ENCODE measurements around the gene TRPM3.

TRPM3 gene

GRCh38 chr9:70539526-70539925 is 581.9 kb downstream of the TRPM3 start:
- DNase-seq = no peak
- TF ChIP-seq CTCF (IDR thresholded peaks at IDR 0.05) = no peak
- H3K27me3 Mint-ChIP-seq (ENCODE audit: low read depth, poor library complexity) = peaks cover 9% of the 10 kb centered on the region
- H3K4me1 Mint-ChIP-seq = peaks cover 26% of the 10 kb centered on the region
- H3K9me3 Mint-ChIP-seq = no peaks in the 10 kb centered on the region
- no peak overlapping the region for H3K4me3 Mint-ChIP-seq
- H3K36me3 Mint-ChIP-seq (ENCODE audit: low read depth) = no peaks in the 10 kb centered on the region
- no peak overlapping the region for H3K27ac Mint-ChIP-seq

DNA sequence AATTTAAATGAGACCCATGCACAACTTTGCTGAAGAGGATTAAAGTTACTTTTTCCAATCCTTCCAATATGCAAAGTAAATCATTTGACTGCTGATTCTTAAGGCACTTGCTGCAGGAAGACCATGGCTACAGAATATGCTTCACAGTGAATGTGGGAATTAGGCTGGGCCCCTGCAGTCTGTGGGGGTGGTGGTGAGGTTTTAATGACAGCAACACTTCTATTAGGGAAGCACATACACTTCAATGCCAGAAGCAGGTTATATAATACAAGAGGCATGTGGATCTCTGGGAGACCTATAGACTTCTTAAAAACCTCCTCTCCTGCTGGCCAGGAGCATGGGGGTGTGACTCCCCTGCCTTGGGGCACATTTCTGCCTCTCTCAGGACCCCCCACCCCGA is 582.4 kb downstream of the TRPM3 start:
- Mint-ChIP-seq H3K27me3 (ENCODE audit: low read depth, poor library complexity) (peaks cover 9% of the 10 kb centered on the region), H3K4me3 (no peak overlapping the region), H3K9me3 (no peaks in the 10 kb centered on the region), H3K27ac (no peak overlapping the region), H3K4me1 (peaks cover 29% of the 10 kb centered on the region), H3K36me3 (ENCODE audit: low read depth) (no peaks in the 10 kb centered on the region)
- DNase-seq = no peak
- no peak for TF ChIP-seq CTCF (IDR thresholded peaks at IDR 0.05)

GRCh38 chr9:70537084-70537483 is 584.3 kb downstream of the TRPM3 start:
- Mint-ChIP-seq H3K4me3 (no peak overlapping the region), H3K4me1 (peaks cover 45% of the 10 kb centered on the region), H3K27ac (no peak overlapping the region), H3K9me3 (no peaks in the 10 kb centered on the region), H3K27me3 (ENCODE audit: low read depth, poor library complexity) (peaks cover 9% of the 10 kb centered on the region), H3K36me3 (ENCODE audit: low read depth) (no peaks in the 10 kb centered on the region)
- DNase-seq = no peak
- TF ChIP-seq CTCF (IDR thresholded peaks at IDR 0.05) = no peak

GRCh38 chr9:70535546-70536323 is 585.7 kb downstream of the TRPM3 start:
- no peaks in the 10 kb centered on the region for H3K36me3 Mint-ChIP-seq (ENCODE audit: low read depth)
- no peak for DNase-seq
- H3K27ac Mint-ChIP-seq = peak overlapping the region; percentile 34
- no peak overlapping the region for H3K4me3 Mint-ChIP-seq
- H3K27me3 Mint-ChIP-seq (ENCODE audit: low read depth, poor library complexity) = peaks cover 9% of the 10 kb centered on the region
- peaks cover 45% of the 10 kb centered on the region for H3K4me1 Mint-ChIP-seq
- H3K9me3 Mint-ChIP-seq = no peaks in the 10 kb centered on the region
- no peak for TF ChIP-seq CTCF (IDR thresholded peaks at IDR 0.05)

DNA sequence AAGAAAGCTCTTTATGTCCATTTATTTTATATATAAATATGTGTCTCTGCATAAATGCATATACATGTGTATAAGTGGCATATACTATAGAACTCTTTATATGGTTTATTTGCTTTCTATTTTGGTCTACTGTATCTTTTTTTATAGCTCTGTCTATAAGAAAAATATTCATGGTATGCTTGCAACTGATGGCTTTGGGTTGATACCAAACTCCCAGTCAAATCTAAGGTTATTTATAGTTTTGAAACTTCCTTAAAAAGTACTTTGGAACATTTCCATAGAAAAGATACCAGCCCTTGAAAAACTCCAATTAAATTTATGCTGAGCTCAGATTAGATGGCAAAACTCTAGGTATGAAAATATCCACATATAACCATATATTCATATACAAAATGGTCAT is 587.0 kb downstream of the TRPM3 start:
- H3K9me3 Mint-ChIP-seq = no peaks in the 10 kb centered on the region
- H3K36me3 Mint-ChIP-seq (ENCODE audit: low read depth) = no peaks in the 10 kb centered on the region
- peaks cover 8% of the 10 kb centered on the region for H3K27me3 Mint-ChIP-seq (ENCODE audit: low read depth, poor library complexity)
- peaks cover 49% of the 10 kb centered on the region for H3K4me1 Mint-ChIP-seq
- H3K27ac Mint-ChIP-seq = no peak overlapping the region
- no peak for TF ChIP-seq CTCF (IDR thresholded peaks at IDR 0.05)
- no peak for DNase-seq
- H3K4me3 Mint-ChIP-seq = no peak overlapping the region

- H3K36me3 Mint-ChIP-seq (ENCODE audit: low read depth) = no peaks in the 10 kb centered on the region
- no peak overlapping the region for H3K4me3 Mint-ChIP-seq
- peaks cover 4% of the 10 kb centered on the region for H3K27me3 Mint-ChIP-seq (ENCODE audit: low read depth, poor library complexity)
- no peak for DNase-seq
- H3K9me3 Mint-ChIP-seq = no peaks in the 10 kb centered on the region
- no peak for TF ChIP-seq CTCF (IDR thresholded peaks at IDR 0.05)
- H3K27ac Mint-ChIP-seq = no peak overlapping the region
- peaks cover 45% of the 10 kb centered on the region for H3K4me1 Mint-ChIP-seq
Measured at GRCh38 chr9:70534061-70534460, 587.4 kb downstream of the TRPM3 start.

Measured in nephron progenitor cell (in vitro differentiated cells).